ENCODE results near the gene BRDT.

DNA sequence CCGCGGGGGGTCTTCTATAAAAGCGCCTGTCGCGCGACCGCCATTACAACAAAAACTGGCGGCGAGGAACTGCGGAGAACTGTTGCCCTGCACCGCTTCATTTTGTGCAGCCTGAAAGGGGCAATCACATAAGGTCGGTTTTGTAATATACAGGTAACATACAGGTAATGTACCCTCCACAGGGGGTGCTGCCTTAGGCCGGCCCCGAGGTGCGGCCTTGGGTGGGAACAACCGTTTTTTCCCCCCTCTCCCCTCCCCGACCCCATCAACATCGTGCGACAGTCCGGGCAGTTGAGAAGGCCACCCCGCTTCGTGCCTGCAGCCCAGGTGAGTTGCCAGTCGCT, at the start of gene BRDT:
- TF ChIP-seq, protein P1, sequence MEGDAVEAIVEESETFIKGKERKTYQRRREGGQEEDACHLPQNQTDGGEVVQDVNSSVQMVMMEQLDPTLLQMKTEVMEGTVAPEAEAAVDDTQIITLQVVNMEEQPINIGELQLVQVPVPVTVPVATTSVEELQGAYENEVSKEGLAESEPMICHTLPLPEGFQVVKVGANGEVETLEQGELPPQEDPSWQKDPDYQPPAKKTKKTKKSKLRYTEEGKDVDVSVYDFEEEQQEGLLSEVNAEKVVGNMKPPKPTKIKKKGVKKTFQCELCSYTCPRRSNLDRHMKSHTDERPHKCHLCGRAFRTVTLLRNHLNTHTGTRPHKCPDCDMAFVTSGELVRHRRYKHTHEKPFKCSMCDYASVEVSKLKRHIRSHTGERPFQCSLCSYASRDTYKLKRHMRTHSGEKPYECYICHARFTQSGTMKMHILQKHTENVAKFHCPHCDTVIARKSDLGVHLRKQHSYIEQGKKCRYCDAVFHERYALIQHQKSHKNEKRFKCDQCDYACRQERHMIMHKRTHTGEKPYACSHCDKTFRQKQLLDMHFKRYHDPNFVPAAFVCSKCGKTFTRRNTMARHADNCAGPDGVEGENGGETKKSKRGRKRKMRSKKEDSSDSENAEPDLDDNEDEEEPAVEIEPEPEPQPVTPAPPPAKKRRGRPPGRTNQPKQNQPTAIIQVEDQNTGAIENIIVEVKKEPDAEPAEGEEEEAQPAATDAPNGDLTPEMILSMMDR (IDR thresholded peaks at IDR 0.05), result no peak
- TF ChIP-seq TCF7 (CRISPR knock-in tag; IDR thresholded peaks at IDR 0.05; ENCODE audit: low read depth) (no peak), FOXP1 (CRISPR knock-in tag; IDR thresholded peaks at IDR 0.05; ENCODE audit: borderline replicate concordance) (no peak), ZNF138 (CRISPR knock-in tag; conservative IDR thresholded peaks at IDR 0.05) (no peak)

All from WTC11 (cell line).